GM18870 (cell line): Measurements from ENCODE around the gene MAP4.

Experiments
- ATAC-seq: cut with Tn5 transposase; IDR thresholded peaks from one replicate; pipeline ENCODE4 v1.9.1; 2021; ENCODE audit warnings: moderate library complexity; ENCODE audit not compliant: unreplicated experiment

Gene MAP4

GRCh38 chr3:47867451-47868044 lies 148.7 kb downstream of the MAP4 start:
- ATAC-seq, result no peak

- ATAC-seq, result no peak
These were observed 151.0 kb downstream of the MAP4 start for GRCh38 chr3:47865192-47865591.

GRCh38 chr3:47863391-47864128 lies 152.7 kb downstream of the MAP4 start:
- ATAC-seq, result no peak

- ATAC-seq, result no peak
These were observed 156.1 kb downstream of the MAP4 start for GRCh38 chr3:47859956-47860605.

GRCh38 chr3:47857151-47857550 lies 159.1 kb downstream of the MAP4 start:
- ATAC-seq, result no peak

GRCh38 chr3:47856669-47857068 lies 159.5 kb downstream of the MAP4 start:
- no peak for ATAC-seq

GRCh38 chr3:47855461-47856383 lies 160.5 kb downstream of the MAP4 start:
- no peak for ATAC-seq

GRCh38 chr3:47854720-47855455 lies 161.3 kb downstream of the MAP4 start:
- ATAC-seq, result no peak

GRCh38 chr3:47854267-47854666 lies 161.9 kb downstream of the MAP4 start:
- no peak for ATAC-seq

GRCh38 chr3:47852604-47853602 lies 163.3 kb downstream of the MAP4 start:
- ATAC-seq, result no peak

GRCh38 chr3:47851888-47852603 lies 164.2 kb downstream of the MAP4 start:
- no peak for ATAC-seq

- no peak for ATAC-seq
These were observed 165.4 kb downstream of the MAP4 start for GRCh38 chr3:47850564-47851410.

GRCh38 chr3:47849699-47850563 lies 166.3 kb downstream of the MAP4 start:
- ATAC-seq, result no peak

- no peak for ATAC-seq
These were observed 167.0 kb downstream of the MAP4 start for GRCh38 chr3:47849186-47849698.

- ATAC-seq, result no peak
These were observed 167.6 kb downstream of the MAP4 start for GRCh38 chr3:47848599-47849117.

- ATAC-seq, result no peak
These were observed 168.3 kb downstream of the MAP4 start for GRCh38 chr3:47847801-47848518.
